ENCODE results near the gene MSL3B.

The MSL3B gene

DNA sequence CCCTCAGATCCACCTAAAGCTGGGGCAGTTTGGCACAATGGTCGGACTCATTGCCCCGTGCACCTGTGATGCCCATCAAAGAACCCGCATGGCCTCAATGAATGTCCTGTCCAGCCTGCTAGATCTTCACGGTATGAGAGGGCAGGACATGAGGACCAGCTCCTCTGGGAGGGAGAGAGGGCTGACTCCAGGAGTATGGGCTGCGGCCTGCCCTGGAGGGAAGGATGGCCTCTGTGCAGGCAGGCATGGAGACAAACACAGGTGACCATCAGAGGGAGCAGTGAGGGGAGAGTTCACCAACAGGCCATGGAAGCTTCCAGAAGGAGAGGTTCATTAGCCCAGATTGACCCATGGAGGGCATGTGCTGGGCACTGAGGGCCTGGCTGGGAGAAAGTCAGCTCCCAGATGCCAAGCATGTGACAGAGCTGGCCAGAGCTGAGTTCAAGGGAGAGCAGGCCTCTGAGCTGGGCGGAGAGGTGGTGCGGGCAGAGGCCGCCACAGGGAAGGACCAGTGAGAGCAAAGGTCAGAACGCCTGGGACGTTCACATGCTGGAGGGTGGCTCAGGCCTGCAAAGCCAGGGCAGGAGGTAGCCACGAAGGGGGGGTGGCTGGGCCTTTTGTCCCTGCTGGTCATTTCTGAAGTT is 50.1 kb downstream of the MSL3B start:
- no peak for DNase-seq

GRCh38 chr2:233817361-233817911 is 50.8 kb downstream of the MSL3B start:
- Mint-ChIP-seq H3K27ac (ENCODE audit: unreplicated experiment) (no peak overlapping the region), H3K36me3 (ENCODE audit: unreplicated experiment) (no peaks in the 10 kb centered on the region)
- no peak for TF ChIP-seq CTCF (IDR thresholded peaks at IDR 0.05; ENCODE audit: partially characterized antibody, unreplicated experiment)

More for the DNA sequence above, 50.1 kb downstream of the MSL3B start:
- Mint-ChIP-seq H3K4me1 (ENCODE audit: low read depth, unreplicated experiment) (peaks cover 3% of the 10 kb centered on the region), H3K9me3 (ENCODE audit: unreplicated experiment) (peaks cover 4% of the 10 kb centered on the region), H3K27me3 (ENCODE audit: unreplicated experiment) (peaks cover 7% of the 10 kb centered on the region), H3K27ac (ENCODE audit: unreplicated experiment) (no peak overlapping the region), H3K36me3 (ENCODE audit: unreplicated experiment) (no peaks in the 10 kb centered on the region), H3K4me3 (ENCODE audit: unreplicated experiment) (no peak overlapping the region)
- no peak for TF ChIP-seq CTCF (IDR thresholded peaks at IDR 0.05; ENCODE audit: partially characterized antibody, unreplicated experiment)

DNA sequence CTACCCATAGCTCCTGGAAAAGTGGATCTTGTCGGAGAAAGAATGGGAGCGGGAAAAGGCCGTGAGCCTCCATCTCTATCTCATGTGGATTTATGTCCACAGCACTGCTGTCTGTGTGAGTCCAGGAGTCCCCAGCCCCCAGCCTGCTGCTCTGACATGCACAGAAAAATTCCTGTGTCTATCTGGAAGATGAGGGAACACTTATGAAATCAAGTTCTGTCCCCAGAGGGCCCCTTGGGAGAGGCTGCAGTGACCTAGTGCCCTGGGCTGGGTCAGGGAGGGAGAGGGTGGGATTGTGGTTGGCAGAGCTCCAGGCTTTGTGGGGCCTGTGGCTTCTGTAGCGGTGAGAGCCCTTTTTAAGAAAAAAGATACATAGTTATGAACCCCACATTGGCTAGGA is 51.4 kb downstream of the MSL3B start:
- Mint-ChIP-seq H3K27me3 (ENCODE audit: unreplicated experiment) (peaks cover 7% of the 10 kb centered on the region), H3K36me3 (ENCODE audit: unreplicated experiment) (no peaks in the 10 kb centered on the region), H3K27ac (ENCODE audit: unreplicated experiment) (no peak overlapping the region), H3K4me1 (ENCODE audit: low read depth, unreplicated experiment) (peaks cover 3% of the 10 kb centered on the region), H3K9me3 (ENCODE audit: unreplicated experiment) (peaks cover 4% of the 10 kb centered on the region), H3K4me3 (ENCODE audit: unreplicated experiment) (no peak overlapping the region)
- no peak for TF ChIP-seq CTCF (IDR thresholded peaks at IDR 0.05; ENCODE audit: partially characterized antibody, unreplicated experiment)
- no peak for DNase-seq

More at GRCh38 chr2:233817361-233817911, 50.8 kb downstream of the MSL3B start:
- peaks cover 7% of the 10 kb centered on the region for H3K27me3 Mint-ChIP-seq (ENCODE audit: unreplicated experiment)
- H3K4me3 Mint-ChIP-seq (ENCODE audit: unreplicated experiment) = no peak overlapping the region
- H3K9me3 Mint-ChIP-seq (ENCODE audit: unreplicated experiment) = peaks cover 4% of the 10 kb centered on the region
- H3K4me1 Mint-ChIP-seq (ENCODE audit: low read depth, unreplicated experiment) = peaks cover 3% of the 10 kb centered on the region
- DNase-seq = no peak

DNA sequence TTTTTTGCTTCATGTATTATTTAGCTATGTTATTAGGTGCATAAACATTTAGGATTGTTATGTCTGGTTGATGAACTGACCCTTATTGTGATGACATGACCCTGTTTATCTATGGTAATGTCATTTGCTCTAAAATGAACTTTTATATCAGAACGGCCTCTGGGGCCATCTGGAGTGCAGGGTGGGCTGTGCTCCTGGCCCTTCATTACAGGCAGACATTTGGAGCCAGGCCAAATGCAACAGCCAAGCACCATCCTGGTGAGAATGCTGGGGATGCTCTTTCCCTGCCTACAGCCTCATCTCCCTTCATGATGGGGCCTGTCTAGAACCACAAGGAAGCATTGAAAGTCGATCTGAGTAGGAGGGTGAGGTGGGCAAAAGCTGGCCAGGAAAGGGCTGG is 51.9 kb downstream of the MSL3B start:
- peaks cover 3% of the 10 kb centered on the region for H3K4me1 Mint-ChIP-seq (ENCODE audit: low read depth, unreplicated experiment)
- peaks cover 4% of the 10 kb centered on the region for H3K9me3 Mint-ChIP-seq (ENCODE audit: unreplicated experiment)
- H3K27ac Mint-ChIP-seq (ENCODE audit: unreplicated experiment) = no peak overlapping the region
- H3K27me3 Mint-ChIP-seq (ENCODE audit: unreplicated experiment) = peaks cover 7% of the 10 kb centered on the region
- no peak for TF ChIP-seq CTCF (IDR thresholded peaks at IDR 0.05; ENCODE audit: partially characterized antibody, unreplicated experiment)
- H3K4me3 Mint-ChIP-seq (ENCODE audit: unreplicated experiment) = no peak overlapping the region
- DNase-seq = no peak
- no peaks in the 10 kb centered on the region for H3K36me3 Mint-ChIP-seq (ENCODE audit: unreplicated experiment)

- no peaks in the 10 kb centered on the region for H3K36me3 Mint-ChIP-seq (ENCODE audit: unreplicated experiment)
- H3K4me1 Mint-ChIP-seq (ENCODE audit: low read depth, unreplicated experiment) = peaks cover 3% of the 10 kb centered on the region
- TF ChIP-seq CTCF (IDR thresholded peaks at IDR 0.05; ENCODE audit: partially characterized antibody, unreplicated experiment) = no peak
- no peak for DNase-seq
- no peak overlapping the region for H3K27ac Mint-ChIP-seq (ENCODE audit: unreplicated experiment)
- H3K27me3 Mint-ChIP-seq (ENCODE audit: unreplicated experiment) = peaks cover 5% of the 10 kb centered on the region
- no peak overlapping the region for H3K4me3 Mint-ChIP-seq (ENCODE audit: unreplicated experiment)
- H3K9me3 Mint-ChIP-seq (ENCODE audit: unreplicated experiment) = peaks cover 1% of the 10 kb centered on the region
These were observed 52.3 kb downstream of the MSL3B start for GRCh38 chr2:233815861-233816260.

Measured in glutamatergic neuron (in vitro differentiated cells).